GM18907 (cell line): Measurements from ENCODE around the gene ZNF786.
"Not testable (repeated sequence)": the region's sequence is repeated elsewhere in the genome, so short reads cannot be mapped to it uniquely, and the experiment has no call there.

Source experiments
- ATAC-seq: cut with Tn5 transposase; IDR thresholded peaks from one replicate; pipeline ENCODE4 v1.9.1; 2021; ENCODE audit warnings: mild to moderate bottlenecking, moderate library complexity; ENCODE audit not compliant: unreplicated experiment

ZNF786 gene

GRCh38 chr7:149081914-149082313 lies 8.6 kb downstream of the ZNF786 start:
- no peak for ATAC-seq

GRCh38 chr7:149077594-149077993 lies 12.9 kb downstream of the ZNF786 start:
- no peak for ATAC-seq

- ATAC-seq = no peak
Measured at GRCh38 chr7:149075286-149075685, 15.2 kb downstream of the ZNF786 start.

- no peak for ATAC-seq
Measured at GRCh38 chr7:149074116-149074885, 16.2 kb downstream of the ZNF786 start.

- ATAC-seq = no peak
Measured at GRCh38 chr7:149072438-149072775, 18.1 kb downstream of the ZNF786 start.

GRCh38 chr7:149071641-149072437 lies 18.7 kb downstream of the ZNF786 start:
- ATAC-seq = peak; percentile 74

- ATAC-seq = peak; percentile 16
Measured at GRCh38 chr7:149071182-149071635, 19.3 kb downstream of the ZNF786 start.

- ATAC-seq = no peak
Measured at GRCh38 chr7:149070372-149071125, 20.0 kb downstream of the ZNF786 start.

GRCh38 chr7:149067869-149068268 lies 22.6 kb downstream of the ZNF786 start:
- no peak for ATAC-seq

GRCh38 chr7:149063476-149063875 lies 27.0 kb downstream of the ZNF786 start:
- no peak for ATAC-seq

- ATAC-seq = not testable (repeated sequence)
Measured at GRCh38 chr7:149062217-149062899, 28.2 kb downstream of the ZNF786 start.

- ATAC-seq = no peak
Measured at GRCh38 chr7:149060156-149060555, 30.4 kb downstream of the ZNF786 start.

- no peak for ATAC-seq
Measured at GRCh38 chr7:149053885-149054284, 36.6 kb downstream of the ZNF786 start.

GRCh38 chr7:149053384-149053783 lies 37.1 kb downstream of the ZNF786 start:
- no peak for ATAC-seq

GRCh38 chr7:149050941-149051340 lies 39.6 kb downstream of the ZNF786 start:
- ATAC-seq = no peak

GRCh38 chr7:149048805-149049204 lies 41.7 kb downstream of the ZNF786 start:
- ATAC-seq = no peak

- no peak for ATAC-seq
Measured at GRCh38 chr7:149046416-149046815, 44.1 kb downstream of the ZNF786 start.

- ATAC-seq = no peak
Measured at GRCh38 chr7:149043936-149044335, 46.6 kb downstream of the ZNF786 start.

- ATAC-seq = no peak
Measured at GRCh38 chr7:149041350-149041749, 49.2 kb downstream of the ZNF786 start.

- ATAC-seq = not testable (repeated sequence)
Measured at GRCh38 chr7:149038641-149039040, 51.9 kb downstream of the ZNF786 start.

GRCh38 chr7:149036676-149037075 lies 53.8 kb downstream of the ZNF786 start:
- no peak for ATAC-seq
